Mesodermal cell (in vitro differentiated cells): Measurements from ENCODE around the gene RETN. TPM values are rescaled to one million over a fixed set of nuclear protein-coding genes. Genes with fewer than 3 reads are reported as not detected.
A peak's percentile ranks its signal among the peaks of the same experiment; 100 is the strongest.

ENCODE experiments used
- H3K27ac ChIP-seq: 2 replicates; pipeline ENCODE4 v1.7.0; 2013; ENCODE audit warnings: mild to moderate bottlenecking, low read depth, low read length, moderate library complexity; ENCODE audit not compliant: severe bottlenecking
- H3K36me3 ChIP-seq: 2 replicates; pipeline ENCODE4 v1.7.1; 2013; ENCODE audit warnings: mild to moderate bottlenecking, low read length, moderate library complexity; ENCODE audit not compliant: control insufficient read depth, insufficient read depth
- H3K4me1 ChIP-seq: one replicate; pipeline ENCODE4 v1.7.1; 2013; ENCODE audit warnings: mild to moderate bottlenecking, low read length; ENCODE audit not compliant: insufficient read depth, control insufficient read depth, poor library complexity, severe bottlenecking
- H3K4me3 ChIP-seq: 2 replicates; pipeline ENCODE4 v1.7.0; 2013; ENCODE audit warnings: low read length, control low read depth, mild to moderate bottlenecking; ENCODE audit not compliant: insufficient read depth, poor library complexity, severe bottlenecking; ENCODE audit errors: extremely low read depth
- H3K9me3 ChIP-seq: 2 replicates; pipeline ENCODE4 v1.7.1; 2013; ENCODE audit warnings: mild to moderate bottlenecking, low read length, moderate library complexity; ENCODE audit not compliant: control insufficient read depth
- WGBS, 2 experiments: methylation state at CpG; one replicate each; pipeline ENCODE4 v1.1.5; 2013; ENCODE audit warnings: missing lambda C conversion rate in 2 of 2; ENCODE audit not compliant: insufficient coverage in 2 of 2; 5-methylcytosine and 5-hydroxymethylcytosine counted together
- polyA plus RNA-seq, 2 experiments: library from polyadenylated mRNA; stranded (reverse); fragments of 50-300 nt; gene quantifications; one replicate each; pipeline ENCODE4 v1.2.3, GENCODE V29; 2013

RETN gene
- polyA plus RNA-seq (2013, experiment 1 of 2), result not detected
- polyA plus RNA-seq (2013, experiment 2 of 2), result not detected

- Histone ChIP-seq H3K9me3 (no peaks in the 10 kb centered on the region), H3K36me3 (no peaks in the 10 kb centered on the region), H3K4me3 (no peak within 1 kb of the TSS), H3K4me1 (no peaks in the 10 kb centered on the region), H3K27ac (no peak within 1 kb of the TSS)
- WGBS, 2 experiments, result 68 to 79% methylated on average over 7 to 9 of the region's 9 CpGs
Measured at GRCh38 chr19:7668842-7669241, at the start of gene RETN. Gene RETN, plus strand, starts transcription at chr19:7669049. Its CDS starts 278 bp downstream, at chr19:7669327.

DNA sequence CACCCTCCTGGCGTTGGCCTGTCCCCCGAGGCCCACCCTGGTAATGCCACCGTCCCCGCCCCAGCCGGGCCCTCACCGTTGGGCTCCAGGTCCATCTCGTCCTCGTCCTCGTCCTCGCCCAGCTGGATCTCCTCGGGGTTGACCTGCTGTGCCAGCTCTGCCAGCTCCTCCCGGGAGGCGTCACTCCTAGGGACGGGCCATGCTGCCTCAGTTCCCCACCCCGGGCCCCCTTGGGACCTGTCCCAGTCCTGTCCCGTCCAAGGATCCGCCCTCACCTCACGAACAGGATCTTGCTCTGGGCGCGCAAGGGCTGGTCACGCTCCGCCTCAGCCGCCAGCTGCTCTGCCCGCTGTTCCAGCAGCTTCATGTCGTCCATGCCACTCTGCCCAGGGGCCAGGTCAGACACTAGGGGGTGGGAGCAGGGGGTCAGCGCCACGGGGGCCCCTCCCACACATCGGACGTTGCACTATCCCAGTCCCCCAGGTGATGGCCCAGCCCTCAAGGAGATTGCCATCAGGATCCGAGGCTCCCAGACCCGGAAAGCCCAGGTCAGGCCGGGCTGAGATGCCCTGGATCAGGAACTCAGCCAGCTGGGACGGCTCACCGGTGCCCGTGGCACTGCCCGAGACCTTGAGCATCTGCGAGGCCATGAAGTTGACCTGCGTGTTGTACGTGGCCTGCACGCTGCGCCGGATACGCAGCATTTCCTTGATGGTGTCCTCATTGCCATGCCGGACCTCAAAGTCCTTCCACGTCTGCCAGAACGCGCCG, 49.0 kb upstream of the RETN start:
- H3K4me3 ChIP-seq, result no peak overlapping the region
- 94 to 96% methylated on average over 38 to 44 of the region's 48 CpGs for WGBS, 2 experiments
- peaks cover 52% of the 10 kb centered on the region for H3K36me3 ChIP-seq
- H3K27ac ChIP-seq, result no peak overlapping the region
- no peaks in the 10 kb centered on the region for H3K4me1 ChIP-seq
- H3K9me3 ChIP-seq, result no peaks in the 10 kb centered on the region

GRCh38 chr19:7620442-7621412, 48.1 kb upstream of the RETN start:
- H3K4me3 ChIP-seq, result no peak overlapping the region
- no peaks in the 10 kb centered on the region for H3K9me3 ChIP-seq
- 94 to 97% methylated on average over 46 to 50 of the region's 57 CpGs for WGBS, 2 experiments
- peaks cover 57% of the 10 kb centered on the region for H3K36me3 ChIP-seq
- no peaks in the 10 kb centered on the region for H3K4me1 ChIP-seq
- H3K27ac ChIP-seq, result no peak overlapping the region

DNA sequence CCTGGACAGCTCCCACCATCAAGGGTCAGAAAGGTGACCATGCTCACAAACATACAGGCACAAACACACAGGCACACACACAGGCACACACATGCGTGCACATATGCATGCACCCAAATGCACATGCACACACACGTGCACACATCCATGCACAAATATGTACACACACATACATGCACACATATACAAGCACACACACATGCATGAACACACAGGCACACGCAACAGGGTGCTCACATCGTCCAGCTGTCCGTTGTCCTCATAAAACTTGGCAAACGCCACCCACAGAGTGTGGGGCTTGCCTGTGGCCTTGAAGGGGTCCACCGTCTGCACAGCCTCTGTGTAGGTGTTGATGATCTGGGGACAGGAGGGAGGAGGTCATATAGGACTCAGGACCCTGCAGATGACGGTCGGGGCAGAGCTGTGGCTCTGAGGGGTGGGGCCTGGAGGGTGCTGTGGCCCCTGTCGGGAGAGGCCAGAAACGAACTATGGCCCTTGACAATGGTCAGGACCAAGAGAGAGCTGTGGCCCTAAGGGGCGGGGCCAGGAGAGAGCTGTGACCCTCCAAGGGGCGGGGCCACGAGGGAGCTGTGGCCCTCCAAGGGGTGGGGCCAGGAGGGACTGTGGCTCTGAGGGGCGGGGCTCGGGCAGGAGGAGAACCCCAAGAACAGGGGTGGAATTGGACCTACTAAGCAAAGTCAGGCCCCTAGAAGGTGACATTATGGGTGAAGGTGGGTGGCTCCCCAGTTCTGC, 45.7 kb upstream of the RETN start:
- peaks cover 2% of the 10 kb centered on the region for H3K4me1 ChIP-seq
- 90 to 93% methylated on average over 14 to 16 of the region's 16 CpGs for whole genome bisulfite sequencing, 2 experiments
- no peaks in the 10 kb centered on the region for H3K9me3 ChIP-seq
- peaks cover 74% of the 10 kb centered on the region for H3K36me3 ChIP-seq
- H3K27ac ChIP-seq, result no peak overlapping the region
- H3K4me3 ChIP-seq, result no peak overlapping the region

GRCh38 chr19:7623725-7624603, 44.9 kb upstream of the RETN start:
- peaks cover 65% of the 10 kb centered on the region for H3K36me3 ChIP-seq
- peaks cover 10% of the 10 kb centered on the region for H3K4me1 ChIP-seq
- H3K4me3 ChIP-seq, result no peak overlapping the region
- no peak overlapping the region for H3K27ac ChIP-seq
- 95 to 97% methylated on average over 35 to 36 of the region's 39 CpGs for WGBS, 2 experiments
- H3K9me3 ChIP-seq, result no peaks in the 10 kb centered on the region

DNA sequence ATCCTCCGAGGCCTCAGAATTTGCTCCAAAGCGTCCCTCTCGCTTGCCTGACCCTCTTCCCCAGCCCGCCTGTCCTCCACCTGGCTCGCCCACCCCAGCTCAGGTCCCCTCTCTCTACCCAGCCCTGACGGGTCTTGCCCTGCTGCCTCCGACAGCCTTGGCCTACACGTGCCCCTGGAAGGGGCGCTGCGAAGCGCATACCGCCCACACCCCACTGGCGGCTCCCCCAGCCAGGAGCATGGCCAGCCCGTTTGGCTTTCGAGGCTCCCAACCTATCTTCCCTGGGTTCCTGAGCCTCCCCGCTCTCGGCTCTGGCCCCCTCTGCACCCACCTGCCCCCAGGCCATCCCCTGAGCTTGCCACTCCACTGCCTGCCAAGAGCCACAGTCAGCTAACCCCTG, 44.0 kb upstream of the RETN start:
- H3K27ac ChIP-seq, result no peak overlapping the region
- peaks cover 58% of the 10 kb centered on the region for H3K36me3 ChIP-seq
- 95 to 98% methylated on average over 4 to 17 of the region's 17 CpGs for WGBS, 2 experiments
- no peaks in the 10 kb centered on the region for H3K9me3 ChIP-seq
- peaks cover 10% of the 10 kb centered on the region for H3K4me1 ChIP-seq
- no peak overlapping the region for H3K4me3 ChIP-seq

DNA sequence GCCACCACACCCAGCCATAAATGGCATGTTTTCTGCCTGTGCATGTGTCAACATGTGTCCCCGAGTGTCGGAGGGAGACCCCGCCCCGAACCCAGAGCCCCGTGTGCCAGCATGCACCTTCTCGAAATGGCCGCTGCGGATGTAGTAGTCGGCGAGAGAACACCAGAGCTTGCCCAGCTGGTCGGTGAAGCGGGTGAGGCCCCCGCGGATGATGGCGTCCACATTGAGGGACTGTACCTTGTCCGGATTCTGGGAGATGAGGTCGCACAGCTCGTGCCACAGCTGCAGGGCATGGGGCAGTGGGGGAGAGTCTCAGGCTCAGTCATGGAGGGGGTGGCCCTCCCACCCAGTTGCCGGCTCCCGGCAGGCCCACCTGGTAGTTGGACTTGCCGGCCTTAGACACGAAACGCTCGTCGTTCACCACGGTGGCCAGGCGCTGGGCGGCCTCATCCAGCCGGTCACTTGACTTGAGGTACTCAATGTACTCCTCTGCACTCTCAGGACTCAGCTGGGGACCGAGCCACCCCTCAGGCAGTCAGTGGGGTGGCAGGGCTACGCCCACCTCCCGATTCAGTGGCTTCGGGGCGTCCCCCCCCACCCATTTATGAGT, 43.0 kb upstream of the RETN start:
- Histone ChIP-seq H3K36me3 (peaks cover 52% of the 10 kb centered on the region), H3K9me3 (no peaks in the 10 kb centered on the region), H3K4me3 (no peak overlapping the region), H3K4me1 (peaks cover 13% of the 10 kb centered on the region), H3K27ac (no peak overlapping the region)
- WGBS, 2 experiments, result 97 to 98% methylated on average over 27 to 34 of the region's 34 CpGs

- Histone ChIP-seq H3K9me3 (no peaks in the 10 kb centered on the region), H3K27ac (no peak overlapping the region), H3K36me3 (peaks cover 46% of the 10 kb centered on the region), H3K4me3 (no peak overlapping the region), H3K4me1 (peaks cover 15% of the 10 kb centered on the region)
- 88 to 94% methylated on average over 16 to 22 of the region's 24 CpGs for WGBS, 2 experiments
Measured at GRCh38 chr19:7627166-7627565, 41.7 kb upstream of the RETN start.

DNA sequence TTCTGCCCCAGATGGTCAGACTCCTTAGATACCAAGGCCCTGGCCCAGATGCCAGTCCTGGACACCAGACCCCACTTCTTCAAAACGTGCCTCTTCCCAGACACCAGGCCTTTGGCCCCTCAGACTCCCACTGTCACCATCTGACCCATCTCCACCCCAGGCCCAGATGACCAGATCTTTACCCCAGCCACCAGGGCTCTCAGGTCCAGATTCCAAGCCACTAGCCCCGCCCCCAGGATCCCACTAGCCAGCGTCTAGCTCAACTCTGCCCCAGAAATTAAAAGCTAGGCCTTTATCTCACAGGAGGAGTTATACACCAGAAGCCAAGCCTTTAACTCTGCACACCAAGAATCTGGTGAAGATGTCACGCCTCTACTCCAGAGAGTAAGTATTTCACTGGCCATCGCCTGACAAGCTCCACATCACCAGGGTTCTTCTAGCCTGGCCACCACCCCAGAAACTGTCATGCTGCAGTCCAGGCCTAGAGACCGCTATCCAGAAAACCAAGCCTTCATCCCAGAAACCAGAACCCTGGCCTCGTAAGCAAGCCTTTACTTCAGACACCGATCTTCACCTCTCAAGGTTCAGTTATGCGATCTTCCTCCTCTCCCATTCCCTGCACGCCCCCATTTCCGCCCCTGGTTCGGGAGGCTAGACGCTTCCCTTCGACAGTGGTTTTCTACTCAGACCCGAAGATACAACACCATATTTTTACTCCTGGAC, 40.1 kb upstream of the RETN start:
- Histone ChIP-seq H3K27ac (peak overlapping the region; percentile 57), H3K4me1 (peaks cover 15% of the 10 kb centered on the region), H3K36me3 (peaks cover 42% of the 10 kb centered on the region), H3K9me3 (no peaks in the 10 kb centered on the region), H3K4me3 (peak overlapping the region; percentile 99)
- WGBS, 2 experiments, result 6 to 12% methylated on average over 15 of the region's 15 CpGs
